Natural killer cell (primary cell): ENCODE measurements around the gene ESR1. TPM values are rescaled to one million over a fixed set of nuclear protein-coding genes. Genes with fewer than 3 reads are reported as not detected.
A peak's percentile ranks its signal among the peaks of the same experiment; 100 is the strongest.

Source experiments
- ATAC-seq, 3 donors: fragments of 150-1000 bp in 2 of 3; fragments of 200-7000 bp in 1 of 3; cut with Tn5 transposase; 1 replicate in 1 of 3; 2 replicates in 2 of 3; pipeline ENCODE4 v1.10.0; 2021; ENCODE audit warnings: mild to moderate bottlenecking in 2 of 3, moderate library complexity in 2 of 3
- DNase-seq, 2 donors: peaks; one replicate each; pipeline versions ENCODE4 v3.0.0 to v3.0.0-alpha.2; 2013 to 2021; ENCODE audit warnings: mixed read lengths in 1 of 2
- H3K27ac ChIP-seq: one replicate; pipeline ENCODE4 v1.5.1; 2013; ENCODE audit warnings: mild to moderate bottlenecking, low read length
- H3K27me3 ChIP-seq: one replicate; pipeline ENCODE4 v1.6.1; 2013; ENCODE audit warnings: low read length; ENCODE audit not compliant: control insufficient read depth, insufficient read depth
- H3K36me3 ChIP-seq: one replicate; pipeline ENCODE4 v1.6.1; 2013; ENCODE audit warnings: low read length; ENCODE audit not compliant: control insufficient read depth, insufficient read depth
- H3K4me1 ChIP-seq: one replicate; pipeline ENCODE4 v1.6.1; 2013; ENCODE audit warnings: low read length; ENCODE audit not compliant: control insufficient read depth, insufficient read depth
- H3K4me3 ChIP-seq: one replicate; pipeline ENCODE4 v1.5.1; 2013; ENCODE audit warnings: low read length
- H3K9me3 ChIP-seq: one replicate; pipeline ENCODE4 v1.6.1; 2013; ENCODE audit warnings: low read length; ENCODE audit not compliant: control insufficient read depth, insufficient read depth
- H3K27ac Mint-ChIP-seq, 2 donors: one replicate each; pipeline ENCODE4 v1.8.0; 2022; ENCODE audit warnings: mild to moderate bottlenecking in 2 of 2, mixed read lengths in 2 of 2, moderate library complexity in 1 of 2
- H3K27me3 Mint-ChIP-seq, 2 donors: one replicate each; pipeline ENCODE4 v1.8.0; 2022; ENCODE audit warnings: low read depth in 2 of 2, mixed read lengths in 2 of 2
- H3K36me3 Mint-ChIP-seq: one replicate; pipeline ENCODE4 v1.8.0; 2022; ENCODE audit warnings: mixed read lengths
- H3K4me1 Mint-ChIP-seq, 2 donors: one replicate each; pipeline ENCODE4 v1.8.0; 2022; ENCODE audit warnings: mixed read lengths in 2 of 2
- H3K4me3 Mint-ChIP-seq: one replicate; pipeline ENCODE4 v1.8.0; 2022; ENCODE audit warnings: mild to moderate bottlenecking, moderate library complexity, mixed read lengths
- H3K9me3 Mint-ChIP-seq, 2 donors: one replicate each; pipeline ENCODE4 v1.8.0; 2022; ENCODE audit warnings: mixed read lengths in 2 of 2
- WGBS: methylation state at CpG from one replicate; pipeline ENCODE4 v1.1.7; 2013; ENCODE audit warnings: missing lambda C conversion rate; ENCODE audit not compliant: insufficient coverage; 5-methylcytosine and 5-hydroxymethylcytosine counted together
- intact Hi-C: fragments of 100-400 bp; cut with micrococcal nuclease; formaldehyde crosslinking; loops from one replicate; pipeline ENCODE4 v1.14.2; 2022
- total RNA-seq, 4 donors: library from RNA; stranded (reverse); fragments of 120-200 nt in 1 of 4; gene quantifications; one replicate each; pipeline versions ENCODE4 v1.2.3 to v1.2.4, GENCODE V29; 2013 to 2022
- TF ChIP-seq, protein P1 (sequence below): fragments of 200-600 bp; IDR thresholded peaks from one replicate; pipeline ENCODE4 v1.8.0; 2022; ENCODE audit warnings: antibody characterized with exemption

Gene ESR1
- total RNA-seq, result under 1 TPM; 0.11 to 0.64 (median 0.60) TPM
- 1.6 TPM for total RNA-seq (2013)

DNA sequence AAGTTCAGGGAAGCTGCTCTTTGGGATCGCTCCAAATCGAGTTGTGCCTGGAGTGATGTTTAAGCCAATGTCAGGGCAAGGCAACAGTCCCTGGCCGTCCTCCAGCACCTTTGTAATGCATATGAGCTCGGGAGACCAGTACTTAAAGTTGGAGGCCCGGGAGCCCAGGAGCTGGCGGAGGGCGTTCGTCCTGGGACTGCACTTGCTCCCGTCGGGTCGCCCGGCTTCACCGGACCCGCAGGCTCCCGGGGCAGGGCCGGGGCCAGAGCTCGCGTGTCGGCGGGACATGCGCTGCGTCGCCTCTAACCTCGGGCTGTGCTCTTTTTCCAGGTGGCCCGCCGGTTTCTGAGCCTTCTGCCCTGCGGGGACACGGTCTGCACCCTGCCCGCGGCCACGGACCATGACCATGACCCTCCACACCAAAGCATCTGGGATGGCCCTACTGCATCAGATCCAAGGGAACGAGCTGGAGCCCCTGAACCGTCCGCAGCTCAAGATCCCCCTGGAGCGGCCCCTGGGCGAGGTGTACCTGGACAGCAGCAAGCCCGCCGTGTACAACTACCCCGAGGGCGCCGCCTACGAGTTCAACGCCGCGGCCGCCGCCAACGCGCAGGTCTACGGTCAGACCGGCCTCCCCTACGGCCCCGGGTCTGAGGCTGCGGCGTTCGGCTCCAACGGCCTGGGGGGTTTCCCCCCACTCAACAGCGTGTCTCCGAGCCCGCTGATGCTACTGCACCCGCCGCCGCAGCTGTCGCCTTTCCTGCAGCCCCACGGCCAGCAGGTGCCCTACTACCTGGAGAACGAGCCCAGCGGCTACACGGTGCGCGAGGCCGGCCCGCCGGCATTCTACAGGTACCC is at the start of gene ESR1:
Gene ESR1, plus strand, starts transcription at position 170 of the 858 bp plus-strand sequence. Its CDS starts 231 bp downstream, at position 401.
- Histone ChIP-seq H3K27me3 (peaks cover 14% of the 10 kb centered on the region), H3K9me3 (no peaks in the 10 kb centered on the region), H3K4me3 (peak within 1 kb of the TSS; percentile 8), H3K36me3 (no peaks in the 10 kb centered on the region), H3K4me1 (peaks cover 10% of the 10 kb centered on the region), H3K27ac (no peak within 1 kb of the TSS)
- peaks cover 0 to 8% of the 10 kb centered on the region in 2 donors for H3K4me1 Mint-ChIP-seq
- TF ChIP-seq, protein P1, sequence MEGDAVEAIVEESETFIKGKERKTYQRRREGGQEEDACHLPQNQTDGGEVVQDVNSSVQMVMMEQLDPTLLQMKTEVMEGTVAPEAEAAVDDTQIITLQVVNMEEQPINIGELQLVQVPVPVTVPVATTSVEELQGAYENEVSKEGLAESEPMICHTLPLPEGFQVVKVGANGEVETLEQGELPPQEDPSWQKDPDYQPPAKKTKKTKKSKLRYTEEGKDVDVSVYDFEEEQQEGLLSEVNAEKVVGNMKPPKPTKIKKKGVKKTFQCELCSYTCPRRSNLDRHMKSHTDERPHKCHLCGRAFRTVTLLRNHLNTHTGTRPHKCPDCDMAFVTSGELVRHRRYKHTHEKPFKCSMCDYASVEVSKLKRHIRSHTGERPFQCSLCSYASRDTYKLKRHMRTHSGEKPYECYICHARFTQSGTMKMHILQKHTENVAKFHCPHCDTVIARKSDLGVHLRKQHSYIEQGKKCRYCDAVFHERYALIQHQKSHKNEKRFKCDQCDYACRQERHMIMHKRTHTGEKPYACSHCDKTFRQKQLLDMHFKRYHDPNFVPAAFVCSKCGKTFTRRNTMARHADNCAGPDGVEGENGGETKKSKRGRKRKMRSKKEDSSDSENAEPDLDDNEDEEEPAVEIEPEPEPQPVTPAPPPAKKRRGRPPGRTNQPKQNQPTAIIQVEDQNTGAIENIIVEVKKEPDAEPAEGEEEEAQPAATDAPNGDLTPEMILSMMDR, result no peak
- no peak within 1 kb of the TSS for H3K27ac Mint-ChIP-seq
- intact Hi-C loops, result no loop called here
- ATAC-seq, result peak in 1 of 3 donors; percentile 10
- 2% methylated on average over 73 of the region's 73 CpGs for WGBS
- peak in 1 of 2 donors; percentile 3 for DNase-seq
- no peaks in the 10 kb centered on the region for H3K9me3 Mint-ChIP-seq
- peak within 1 kb of the TSS; percentile 31 for H3K4me3 Mint-ChIP-seq
- H3K27me3 Mint-ChIP-seq, result peaks cover 40 to 65% of the 10 kb centered on the region in 2 donors
- no peaks in the 10 kb centered on the region for H3K36me3 Mint-ChIP-seq

DNA sequence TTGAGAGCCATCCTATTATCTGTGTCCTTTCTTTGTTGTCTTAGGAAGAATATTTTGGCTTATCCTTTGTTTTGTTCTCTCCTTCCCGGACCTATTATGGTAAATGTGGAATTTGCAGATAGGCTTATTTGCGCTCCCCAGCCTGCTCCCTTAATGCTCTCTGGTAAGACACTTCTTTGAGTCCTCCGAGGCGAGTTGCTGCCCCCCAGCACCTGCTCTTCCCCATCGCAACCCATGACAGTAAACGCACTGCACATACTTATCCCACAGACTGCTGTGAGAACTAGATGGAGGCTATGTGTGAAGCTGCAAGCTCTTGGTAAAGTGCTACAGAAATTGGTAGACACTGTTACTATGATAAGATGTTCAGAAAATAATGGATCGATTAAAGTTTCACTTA is 47.0 kb upstream of the ESR1 start:
- Mint-ChIP-seq H3K27ac (no peak overlapping the region), H3K4me1 (peaks cover 0 to 5% of the 10 kb centered on the region in 2 donors), H3K36me3 (no peaks in the 10 kb centered on the region), H3K9me3 (no peaks in the 10 kb centered on the region), H3K4me3 (no peak overlapping the region), H3K27me3 (peaks cover 12 to 17% of the 10 kb centered on the region in 2 donors)
- intact Hi-C loops, result loop anchor here (10.0 kb wide), 1 partner anchor 574 kb away; no protein-coding TSS in a partner anchor
- 99% methylated on average over 6 of the region's 7 CpGs for WGBS
- no peaks in the 10 kb centered on the region for H3K36me3 ChIP-seq
- ATAC-seq (no peak), DNase-seq (no peak)
- H3K27me3 ChIP-seq, result no peaks in the 10 kb centered on the region
- H3K4me3 ChIP-seq, result no peak overlapping the region
- H3K9me3 ChIP-seq, result no peaks in the 10 kb centered on the region
- H3K27ac ChIP-seq, result no peak overlapping the region
- TF ChIP-seq, protein P1, result no peak
- H3K4me1 ChIP-seq, result no peaks in the 10 kb centered on the region

DNA sequence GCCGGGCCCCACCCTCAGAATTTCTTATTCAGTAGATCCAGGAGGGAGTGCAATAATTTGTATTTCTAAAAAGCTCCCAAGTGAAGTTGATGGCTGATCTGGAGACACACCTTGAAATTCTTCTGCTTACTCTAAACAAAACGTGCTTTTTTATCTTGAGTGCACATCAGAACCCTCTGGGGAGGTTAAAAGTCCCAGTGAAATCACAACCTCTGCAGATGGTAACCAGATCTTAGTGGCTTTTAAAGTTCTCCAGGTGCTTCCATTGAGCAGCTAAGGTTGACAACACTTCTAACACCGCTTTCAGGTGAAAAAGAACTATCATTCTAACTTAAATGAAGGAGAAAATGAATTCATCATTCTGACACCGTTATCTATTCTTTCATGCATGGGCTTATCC is 45.6 kb upstream of the ESR1 start:
- no peak overlapping the region for H3K27ac ChIP-seq

More for the DNA sequence above, 45.6 kb upstream of the ESR1 start:
- Histone ChIP-seq H3K36me3 (no peaks in the 10 kb centered on the region), H3K4me1 (no peaks in the 10 kb centered on the region), H3K9me3 (no peaks in the 10 kb centered on the region), H3K27me3 (no peaks in the 10 kb centered on the region), H3K4me3 (no peak overlapping the region)
- Mint-ChIP-seq H3K4me1 (peaks cover 0 to 5% of the 10 kb centered on the region in 2 donors), H3K27me3 (peaks cover 12 to 13% of the 10 kb centered on the region in 2 donors), H3K4me3 (no peak overlapping the region), H3K27ac (no peak overlapping the region), H3K36me3 (no peaks in the 10 kb centered on the region), H3K9me3 (no peaks in the 10 kb centered on the region)
- DNase-seq, result no peak
- intact Hi-C loops, result loop anchor here (10.0 kb wide), 1 partner anchor 573 kb away; no protein-coding TSS in a partner anchor
- WGBS, result 75% methylated on average over 3 of the region's 4 CpGs
- TF ChIP-seq, protein P1, result no peak
- ATAC-seq, result no peak
